Measurements from ENCODE around the gene PMEPA1.

Gene PMEPA1

DNA sequence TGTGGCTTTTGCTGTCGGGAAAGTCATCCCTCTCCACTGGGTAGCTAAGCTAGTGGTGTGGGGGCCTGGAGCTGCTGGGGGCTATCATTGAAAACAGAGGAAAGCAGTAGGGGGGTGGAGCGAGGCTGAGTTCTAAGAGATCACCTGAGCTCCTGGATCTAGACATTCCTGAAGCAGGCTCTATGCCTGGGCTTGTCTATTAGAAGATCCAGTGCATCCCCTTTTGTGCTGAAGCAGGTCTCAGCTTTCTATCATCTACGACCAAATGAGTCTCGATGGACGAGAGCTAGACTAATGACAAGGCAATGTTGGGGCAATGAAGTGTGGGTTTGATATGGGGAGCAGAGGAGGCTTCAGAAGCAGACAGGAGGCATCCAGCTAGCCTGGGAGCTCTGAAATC is 108.1 kb downstream of the PMEPA1 start:
- DNase-seq, result no peak

DNA sequence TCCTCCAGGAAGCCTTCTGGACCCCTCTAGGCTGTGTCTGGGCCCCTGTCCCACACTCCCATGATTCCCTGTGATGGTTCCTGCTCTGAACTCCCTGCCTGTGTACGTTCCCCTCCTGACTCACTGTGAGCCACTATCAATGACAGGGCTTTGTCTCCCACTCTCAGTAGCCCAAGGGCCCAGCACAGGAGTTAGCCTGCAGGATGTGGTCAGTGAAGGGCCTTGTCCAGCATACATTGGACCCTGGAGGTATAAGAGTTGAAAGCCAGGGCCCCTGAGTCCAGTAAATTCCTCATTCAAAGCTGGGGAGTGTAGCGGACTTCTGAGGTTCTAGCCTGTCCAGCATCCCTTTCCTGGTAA is 108.6 kb downstream of the PMEPA1 start:
- no peak for DNase-seq

DNA sequence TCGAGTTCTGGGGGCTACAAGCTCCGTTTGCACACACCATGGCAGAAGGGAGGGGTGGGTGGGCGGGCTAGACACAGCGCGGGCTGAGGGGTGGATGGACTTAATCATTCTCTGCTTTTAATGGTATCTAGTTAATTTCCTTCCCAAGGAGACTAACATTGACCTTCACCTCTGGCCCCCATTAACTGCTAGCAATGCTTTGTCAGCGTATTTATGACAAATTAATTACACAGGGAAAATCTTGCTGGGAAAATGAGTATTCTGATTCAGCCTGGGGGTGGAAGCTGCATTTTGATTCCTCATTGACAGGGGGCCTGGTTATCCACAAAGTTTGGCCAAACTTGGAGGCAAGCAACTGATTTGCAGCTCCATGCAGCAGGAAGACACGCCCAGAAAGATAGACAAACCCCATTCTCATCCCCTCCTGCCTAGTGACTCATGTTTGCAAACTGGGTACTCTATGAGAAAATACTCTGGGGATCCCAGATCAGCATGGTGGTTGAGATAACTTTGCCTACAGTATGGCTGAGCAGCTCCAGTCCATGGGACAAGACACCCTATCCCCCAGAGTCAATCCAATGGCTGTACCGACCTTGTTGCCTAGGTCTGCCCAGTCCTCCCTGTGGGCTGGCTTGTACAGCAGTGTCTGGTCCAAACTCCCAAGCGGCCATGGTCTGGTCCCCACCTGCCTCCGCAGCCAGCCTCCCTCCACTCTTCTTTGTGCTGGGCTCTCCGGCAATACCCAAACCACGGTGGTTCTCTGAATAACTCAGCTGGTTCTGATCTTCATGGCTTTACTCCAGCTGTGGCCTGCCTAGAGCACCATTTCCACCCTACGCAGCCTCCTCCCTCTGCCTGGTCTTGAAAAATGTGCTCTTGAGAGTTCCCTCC is 109.2 kb downstream of the PMEPA1 start:
- no peak for DNase-seq

DNA sequence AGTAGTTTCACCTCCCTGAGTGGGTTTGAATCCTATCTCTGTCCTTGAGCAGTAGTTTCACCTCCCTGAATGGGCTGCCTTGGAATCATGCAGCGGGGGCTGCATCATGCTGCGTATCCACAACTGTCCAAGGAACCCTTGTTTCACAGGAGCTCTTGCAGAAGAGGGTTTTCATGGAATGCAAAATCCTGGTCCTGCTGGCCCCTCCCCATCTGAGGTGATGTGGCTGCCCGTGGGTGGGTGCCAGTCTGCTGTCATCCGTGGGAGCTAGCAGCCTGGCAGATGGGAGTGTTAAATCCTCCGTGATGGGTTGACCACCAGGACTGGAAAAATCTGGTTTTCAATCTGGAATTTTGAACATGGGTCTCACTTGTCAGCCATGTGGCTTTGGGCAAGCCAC is 111.3 kb downstream of the PMEPA1 start:
- no peak for DNase-seq
